ENCODE results near the gene PPP6C. TPM values are rescaled to one million over a fixed set of nuclear protein-coding genes. Genes with fewer than 3 reads are reported as not detected.
A peak's percentile ranks its signal among the peaks of the same experiment; 100 is the strongest.
"Not testable (repeated sequence)": the region's sequence is repeated elsewhere in the genome, so short reads cannot be mapped to it uniquely, and the experiment has no call there.

PPP6C gene
- total and polyA plus RNA-seq, 4 donors, result 22.5 to 47.0 (median 31.5) TPM

GRCh38 chr9:125194466-125194865, 4.9 kb upstream of the PPP6C start:
- not testable (repeated sequence) for DNase-seq; H3K9me3 ChIP-seq (ENCODE audit: control insufficient read depth, low read length); ATAC-seq (ENCODE audit: low FRiP score); H3K27ac ChIP-seq (ENCODE audit: low read depth in 1 of 2, low read length in 2 of 2); H3K4me1 ChIP-seq (ENCODE audit: control insufficient read depth in 1 of 2, insufficient read depth in 2 of 2, low read length in 2 of 2); H3K36me3 ChIP-seq (ENCODE audit: control insufficient read depth in 1 of 2, insufficient read depth in 2 of 2, low read length in 1 of 2); H3K4me3 ChIP-seq (ENCODE audit: low read length in 2 of 2); H3K27me3 ChIP-seq (ENCODE audit: control insufficient read depth in 1 of 2, insufficient read depth in 2 of 2, low read length in 1 of 2)
- 88 to 90% methylated on average over 5 of the region's 5 CpGs for WGBS, 2 donors
- intact Hi-C loops (cut with DNase I), result loop anchor here in 1 of 2 donors (10.0 kb wide), 1 partner anchor 50 kb away; the partner anchor contains the start of gene SCAI

DNA sequence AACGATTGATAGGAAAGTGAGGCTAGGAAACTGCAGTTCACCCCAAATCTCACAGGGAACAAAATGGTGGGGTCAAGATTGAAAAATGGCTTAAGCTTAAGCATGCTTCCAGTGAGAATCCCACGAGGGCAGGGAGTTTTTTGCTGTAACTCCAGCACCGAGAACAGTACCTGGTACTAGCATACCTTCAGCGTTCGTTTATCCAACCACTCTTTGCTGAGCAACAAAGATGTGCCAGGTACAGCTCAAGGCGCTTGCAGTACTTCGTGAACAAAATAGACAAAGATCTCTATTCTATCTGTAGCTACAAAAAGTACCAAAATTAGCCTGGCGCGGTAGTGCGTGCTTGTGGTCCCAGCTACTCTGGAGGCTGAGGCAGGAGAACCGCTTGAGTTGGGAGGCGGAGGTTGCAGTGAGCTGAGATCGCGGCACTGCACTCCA, 778 bp upstream of the PPP6C start:
- 46 to 51% methylated on average over 14 of the region's 14 CpGs for WGBS, 2 donors
- intact Hi-C loops (cut with DNase I), result loop anchor here in 1 of 2 donors (10.0 kb wide), 1 partner anchor 46 kb away; the partner anchor contains the start of gene SCAI
- DNase-seq (no peak), ATAC-seq (ENCODE audit: low FRiP score) (no peak)
- no peaks in the 10 kb centered on the region for H3K27me3 ChIP-seq (ENCODE audit: control insufficient read depth in 1 of 2, insufficient read depth in 2 of 2, low read length in 1 of 2)
- no peaks in the 10 kb centered on the region for H3K4me1 ChIP-seq (ENCODE audit: control insufficient read depth in 1 of 2, insufficient read depth in 2 of 2, low read length in 2 of 2)
- peak overlapping the region; percentile 50 to 84 for H3K27ac ChIP-seq (ENCODE audit: low read depth in 1 of 2, low read length in 2 of 2)
- H3K4me3 ChIP-seq (ENCODE audit: low read length in 2 of 2), result peak overlapping the region; percentile 64 to 81
- H3K36me3 ChIP-seq (ENCODE audit: control insufficient read depth in 1 of 2, insufficient read depth in 2 of 2, low read length in 1 of 2), result no peaks in the 10 kb centered on the region
- no peaks in the 10 kb centered on the region for H3K9me3 ChIP-seq (ENCODE audit: control insufficient read depth, low read length)

DNA sequence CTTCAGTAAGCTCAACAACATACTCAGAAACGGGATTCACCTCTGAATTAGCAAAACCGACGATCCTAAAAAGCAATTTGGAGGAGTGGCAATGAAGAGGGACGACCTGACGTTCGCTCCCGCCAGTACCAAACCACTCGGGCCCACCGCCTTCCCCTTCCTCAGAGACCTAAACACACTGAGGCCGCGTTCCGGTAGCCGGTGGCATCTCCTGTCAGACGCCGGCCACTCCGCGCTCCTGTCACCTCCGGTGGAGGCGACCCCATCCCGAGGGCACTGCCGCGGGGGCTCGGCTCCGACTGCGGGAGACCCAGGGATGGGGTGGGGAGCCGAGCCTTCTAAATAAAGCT, 617 bp downstream of the PPP6C start:
- Histone ChIP-seq H3K27ac (ENCODE audit: low read depth in 1 of 2, low read length in 2 of 2) (peak overlapping the region; percentile 70 to 90), H3K27me3 (ENCODE audit: control insufficient read depth in 1 of 2, insufficient read depth in 2 of 2, low read length in 1 of 2) (no peaks in the 10 kb centered on the region), H3K36me3 (ENCODE audit: control insufficient read depth in 1 of 2, insufficient read depth in 2 of 2, low read length in 1 of 2) (no peaks in the 10 kb centered on the region), H3K9me3 (ENCODE audit: control insufficient read depth, low read length) (no peaks in the 10 kb centered on the region), H3K4me1 (ENCODE audit: control insufficient read depth in 1 of 2, insufficient read depth in 2 of 2, low read length in 2 of 2) (peaks cover 0 to under 1% of the 10 kb centered on the region in 2 donors), H3K4me3 (ENCODE audit: low read length in 2 of 2) (peak overlapping the region; percentile 81 to 84)
- intact Hi-C loops (cut with DNase I), result loop anchor here in 1 of 2 donors (2.0 kb wide), 1 partner anchor 22 kb away; no protein-coding TSS in a partner anchor
- DNase-seq (peak; percentile 66 to 82), ATAC-seq (ENCODE audit: low FRiP score) (peak; percentile 21)
- 0% methylated on average over 24 to 26 of the region's 26 CpGs for WGBS, 2 donors

GRCh38 chr9:125183561-125183960, 6.0 kb downstream of the PPP6C start:
- Histone ChIP-seq H3K27ac (ENCODE audit: low read depth in 1 of 2, low read length in 2 of 2) (peak overlapping the region; percentile 90 to 95), H3K4me1 (ENCODE audit: control insufficient read depth in 1 of 2, insufficient read depth in 2 of 2, low read length in 2 of 2) (peaks cover 2 to 6% of the 10 kb centered on the region in 2 donors), H3K9me3 (ENCODE audit: control insufficient read depth, low read length) (no peaks in the 10 kb centered on the region), H3K36me3 (ENCODE audit: control insufficient read depth in 1 of 2, insufficient read depth in 2 of 2, low read length in 1 of 2) (no peaks in the 10 kb centered on the region), H3K27me3 (ENCODE audit: control insufficient read depth in 1 of 2, insufficient read depth in 2 of 2, low read length in 1 of 2) (no peaks in the 10 kb centered on the region), H3K4me3 (ENCODE audit: low read length in 2 of 2) (no peak overlapping the region)
- intact Hi-C loops (cut with DNase I), result no loop called here
- WGBS, 2 donors, result 10 to 12% methylated on average over 2 of the region's 2 CpGs
- DNase-seq, result no peak
- no peak for ATAC-seq (ENCODE audit: low FRiP score)

GRCh38 chr9:125183054-125183453, 6.5 kb downstream of the PPP6C start:
- Histone ChIP-seq H3K9me3 (ENCODE audit: control insufficient read depth, low read length) (no peaks in the 10 kb centered on the region), H3K27me3 (ENCODE audit: control insufficient read depth in 1 of 2, insufficient read depth in 2 of 2, low read length in 1 of 2) (no peaks in the 10 kb centered on the region), H3K4me1 (ENCODE audit: control insufficient read depth in 1 of 2, insufficient read depth in 2 of 2, low read length in 2 of 2) (peaks cover 2 to 6% of the 10 kb centered on the region in 2 donors), H3K27ac (ENCODE audit: low read depth in 1 of 2, low read length in 2 of 2) (peak overlapping the region; percentile 35 to 65), H3K36me3 (ENCODE audit: control insufficient read depth in 1 of 2, insufficient read depth in 2 of 2, low read length in 1 of 2) (no peaks in the 10 kb centered on the region), H3K4me3 (ENCODE audit: low read length in 2 of 2) (no peak overlapping the region)
- ATAC-seq (ENCODE audit: low FRiP score) (peak; percentile 44), DNase-seq (no peak)
- WGBS, 2 donors, result 4% methylated on average over 2 of the region's 2 CpGs
- intact Hi-C loops (cut with DNase I), result no loop called here

GRCh38 chr9:125181756-125182155, 7.8 kb downstream of the PPP6C start:
- H3K36me3 ChIP-seq (ENCODE audit: control insufficient read depth in 1 of 2, insufficient read depth in 2 of 2, low read length in 1 of 2); H3K27ac ChIP-seq (ENCODE audit: low read depth in 1 of 2, low read length in 2 of 2); H3K27me3 ChIP-seq (ENCODE audit: control insufficient read depth in 1 of 2, insufficient read depth in 2 of 2, low read length in 1 of 2); H3K9me3 ChIP-seq (ENCODE audit: control insufficient read depth, low read length); DNase-seq; H3K4me3 ChIP-seq (ENCODE audit: low read length in 2 of 2); ATAC-seq (ENCODE audit: low FRiP score); H3K4me1 ChIP-seq (ENCODE audit: control insufficient read depth in 1 of 2, insufficient read depth in 2 of 2, low read length in 2 of 2); intact Hi-C loops (cut with DNase I): not testable (repeated sequence)
- 96 to 99% methylated on average over 4 of the region's 4 CpGs for WGBS, 2 donors

DNA sequence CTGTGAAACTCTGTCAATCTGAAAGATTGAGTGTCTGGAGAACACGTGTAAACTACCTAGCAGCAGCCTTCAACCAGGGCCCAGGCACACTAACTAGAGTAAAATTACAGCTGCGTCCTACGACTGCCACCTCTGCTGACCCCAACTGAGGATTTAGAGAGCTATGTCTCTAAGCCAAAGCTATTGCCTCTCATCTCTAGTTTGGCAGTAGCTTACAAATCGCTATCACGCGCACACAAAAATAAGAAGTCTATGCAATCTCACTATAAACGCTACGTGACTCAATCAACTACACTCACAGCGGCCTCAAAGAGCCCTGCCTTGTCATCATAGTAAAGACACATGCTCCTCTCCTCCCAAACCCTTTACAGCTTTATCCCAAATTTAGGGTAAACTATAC, 8.7 kb downstream of the PPP6C start:
- 93 to 94% methylated on average over 9 of the region's 9 CpGs for WGBS, 2 donors
- no peaks in the 10 kb centered on the region for H3K27me3 ChIP-seq (ENCODE audit: control insufficient read depth in 1 of 2, insufficient read depth in 2 of 2, low read length in 1 of 2)
- H3K36me3 ChIP-seq (ENCODE audit: control insufficient read depth in 1 of 2, insufficient read depth in 2 of 2, low read length in 1 of 2), result no peaks in the 10 kb centered on the region
- no peak for DNase-seq
- H3K4me3 ChIP-seq (ENCODE audit: low read length in 2 of 2), result no peak overlapping the region
- ATAC-seq (ENCODE audit: low FRiP score), result no peak
- peaks cover 2 to 6% of the 10 kb centered on the region in 2 donors for H3K4me1 ChIP-seq (ENCODE audit: control insufficient read depth in 1 of 2, insufficient read depth in 2 of 2, low read length in 2 of 2)
- H3K27ac ChIP-seq (ENCODE audit: low read depth in 1 of 2, low read length in 2 of 2), result no peak overlapping the region
- intact Hi-C loops (cut with DNase I), result no loop called here
- H3K9me3 ChIP-seq (ENCODE audit: control insufficient read depth, low read length), result no peaks in the 10 kb centered on the region

DNA sequence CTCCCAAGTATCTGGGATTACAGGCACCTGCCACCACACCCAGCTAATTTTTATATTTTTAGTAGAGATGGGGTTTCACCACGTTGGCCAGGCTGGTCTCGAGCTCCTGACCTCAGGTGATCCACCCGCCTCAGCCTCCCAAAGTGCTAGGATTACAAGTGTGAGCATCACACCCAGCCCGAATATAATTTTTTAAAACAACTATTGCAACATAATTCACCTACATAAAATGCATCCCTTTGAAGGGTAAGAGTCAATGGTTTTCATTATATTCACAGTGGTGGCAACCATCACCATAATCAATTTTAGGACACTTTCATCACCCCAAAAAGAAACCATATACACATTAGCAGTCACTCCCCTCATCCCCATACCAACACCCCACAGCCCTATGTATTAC, 9.8 kb downstream of the PPP6C start:
- DNase-seq; H3K27ac ChIP-seq (ENCODE audit: low read depth in 1 of 2, low read length in 2 of 2); H3K4me1 ChIP-seq (ENCODE audit: control insufficient read depth in 1 of 2, insufficient read depth in 2 of 2, low read length in 2 of 2); H3K36me3 ChIP-seq (ENCODE audit: control insufficient read depth in 1 of 2, insufficient read depth in 2 of 2, low read length in 1 of 2); H3K4me3 ChIP-seq (ENCODE audit: low read length in 2 of 2); H3K9me3 ChIP-seq (ENCODE audit: control insufficient read depth, low read length); ATAC-seq (ENCODE audit: low FRiP score); intact Hi-C loops (cut with DNase I); H3K27me3 ChIP-seq (ENCODE audit: control insufficient read depth in 1 of 2, insufficient read depth in 2 of 2, low read length in 1 of 2): not testable (repeated sequence)
- 91% methylated on average over 4 of the region's 4 CpGs for WGBS, 2 donors

- ATAC-seq (ENCODE audit: low FRiP score) (no peak), DNase-seq (no peak)
- H3K36me3 ChIP-seq (ENCODE audit: control insufficient read depth in 1 of 2, insufficient read depth in 2 of 2, low read length in 1 of 2), result no peaks in the 10 kb centered on the region
- intact Hi-C loops (cut with DNase I), result no loop called here
- H3K4me1 ChIP-seq (ENCODE audit: control insufficient read depth in 1 of 2, insufficient read depth in 2 of 2, low read length in 2 of 2), result no peaks in the 10 kb centered on the region
- no peaks in the 10 kb centered on the region for H3K27me3 ChIP-seq (ENCODE audit: control insufficient read depth in 1 of 2, insufficient read depth in 2 of 2, low read length in 1 of 2)
- no peak overlapping the region for H3K4me3 ChIP-seq (ENCODE audit: low read length in 2 of 2)
- 95 to 96% methylated on average over 1 of the region's 1 CpG for WGBS, 2 donors
- no peaks in the 10 kb centered on the region for H3K9me3 ChIP-seq (ENCODE audit: control insufficient read depth, low read length)
- H3K27ac ChIP-seq (ENCODE audit: low read depth in 1 of 2, low read length in 2 of 2), result no peak overlapping the region
These were observed 11.7 kb downstream of the PPP6C start for GRCh38 chr9:125177888-125178287.

All from aorta (tissue), 5 donors.